ENCODE measurements around the gene CAMTA1.
A peak's percentile ranks its signal among the peaks of the same experiment; 100 is the strongest.

Gene CAMTA1

GRCh38 chr1:7430047-7430608 lies 644.9 kb downstream of the CAMTA1 start (continued):
- TF ChIP-seq ZNF132 (tag by site-specific recombination; IDR thresholded peaks at IDR 0.05; ENCODE audit: borderline replicate concordance): no peak
- TF ChIP-seq ZNF701 (tag by site-specific recombination; IDR thresholded peaks at IDR 0.05): no peak
- TF ChIP-seq ZNF624 (tag by site-specific recombination; IDR thresholded peaks at IDR 0.05): no peak
- no peak for TF ChIP-seq ZNF10 (tag by site-specific recombination; IDR thresholded peaks at IDR 0.05)
- no peak for TF ChIP-seq PRDM6 (tag by site-specific recombination; IDR thresholded peaks at IDR 0.05)
- TF ChIP-seq ELK4 (IDR thresholded peaks at IDR 0.05; ENCODE audit: borderline replicate concordance, low read depth, low read length): no peak
- TF ChIP-seq ZNF248 (tag by site-specific recombination; IDR thresholded peaks at IDR 0.05): peak; percentile 32; the same call in 1 of the 2 replicates
- peak; percentile 95 for TF ChIP-seq ZNF513 (tag by site-specific recombination; IDR thresholded peaks at IDR 0.05)
- TF ChIP-seq SALL2 (tag by site-specific recombination; IDR thresholded peaks at IDR 0.05; ENCODE audit: borderline replicate concordance): 0 out of 2 replicates have a peak, but pooled peaks have one; percentile 83
- no peak for TF ChIP-seq PRDM1 (tag by site-specific recombination; IDR thresholded peaks at IDR 0.05)
- TF ChIP-seq ZNF280D (tag by site-specific recombination; IDR thresholded peaks at IDR 0.05): no peak
- no peak for TF ChIP-seq ZNF776 (tag by site-specific recombination; IDR thresholded peaks at IDR 0.05; ENCODE audit: borderline replicate concordance)
- TF ChIP-seq ZSCAN5A (tag by site-specific recombination; IDR thresholded peaks at IDR 0.05): no peak
- 0 out of 2 replicates have a peak, but pooled peaks have one; percentile 20 for TF ChIP-seq ZNF514 (tag by site-specific recombination; IDR thresholded peaks at IDR 0.05)
- TF ChIP-seq ZNF394 (tag by site-specific recombination; IDR thresholded peaks at IDR 0.05; ENCODE audit: borderline replicate concordance): no peak
- no peak for TF ChIP-seq PRDM2 (tag by site-specific recombination; IDR thresholded peaks at IDR 0.05; ENCODE audit: borderline replicate concordance)
- no peak for TF ChIP-seq KLF9 (tag by site-specific recombination; IDR thresholded peaks at IDR 0.05; ENCODE audit: low read depth)

All from HEK293 (cell line).